NAMALWA (cell line): Measurements from ENCODE around the gene LAMTOR2.

Experiments used
- DNase-seq: peaks from one replicate; pipeline ENCODE4 v3.0.0-alpha.2; 2015; ENCODE audit warnings: low spot score

The LAMTOR2 gene

DNA sequence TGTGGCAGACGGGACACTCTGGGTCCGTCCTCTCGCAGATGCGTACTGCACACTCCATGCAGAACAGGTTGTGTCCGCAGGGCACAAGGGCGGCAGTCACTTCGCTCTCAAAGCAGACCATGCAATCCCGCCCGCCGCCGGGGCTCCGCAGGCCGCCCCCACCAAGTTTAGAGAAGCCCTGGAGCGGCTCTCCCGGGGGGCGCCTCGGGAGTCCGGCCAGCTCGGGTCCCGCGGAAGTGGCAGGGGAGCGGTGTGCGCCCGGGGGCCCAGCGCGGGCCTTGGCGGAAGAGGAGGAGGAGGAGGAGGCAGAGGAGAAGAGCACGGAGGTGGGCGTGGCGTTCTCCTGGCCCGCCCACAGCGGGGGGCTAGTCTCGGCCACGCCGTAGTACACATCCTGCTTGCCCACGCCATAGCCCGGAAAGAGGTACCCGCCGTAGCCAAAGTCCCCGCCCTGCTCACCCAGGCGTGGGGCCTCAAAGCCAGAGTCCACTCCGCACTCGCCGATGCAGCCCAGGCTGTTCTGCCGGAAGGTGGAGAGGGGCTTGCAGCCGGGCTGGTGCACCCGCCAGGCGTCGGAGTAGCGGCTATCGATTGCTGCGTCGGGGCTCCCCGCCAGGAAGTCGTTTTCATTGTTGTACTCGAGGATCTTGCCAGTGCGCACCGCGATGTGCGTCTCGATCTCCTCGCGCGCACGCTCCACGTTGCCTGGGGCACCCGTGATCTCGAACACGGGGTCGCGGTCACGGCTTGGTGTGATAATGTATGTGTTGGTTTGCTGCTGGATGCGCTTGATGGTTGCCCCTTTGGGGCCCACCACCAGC lies 22.2 kb downstream of the LAMTOR2 start:
- peak; percentile 79 for DNase-seq

DNA sequence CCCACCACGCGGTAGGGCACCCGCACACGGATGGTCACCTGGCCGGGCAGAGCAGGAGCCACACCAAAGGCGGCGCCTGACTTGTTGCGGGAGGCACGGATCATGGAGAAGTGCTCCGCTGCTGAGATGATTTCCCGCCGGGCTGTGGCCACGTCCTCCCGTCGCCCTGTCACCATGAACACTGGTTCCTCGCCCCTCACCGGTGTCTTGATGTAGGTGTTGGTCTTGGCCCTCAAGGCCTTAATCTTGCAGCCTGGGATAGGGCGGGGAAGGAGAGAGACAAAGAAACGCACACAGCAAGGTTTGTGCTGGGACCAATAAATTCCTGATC lies 22.8 kb downstream of the LAMTOR2 start:
- DNase-seq, result no peak

DNA sequence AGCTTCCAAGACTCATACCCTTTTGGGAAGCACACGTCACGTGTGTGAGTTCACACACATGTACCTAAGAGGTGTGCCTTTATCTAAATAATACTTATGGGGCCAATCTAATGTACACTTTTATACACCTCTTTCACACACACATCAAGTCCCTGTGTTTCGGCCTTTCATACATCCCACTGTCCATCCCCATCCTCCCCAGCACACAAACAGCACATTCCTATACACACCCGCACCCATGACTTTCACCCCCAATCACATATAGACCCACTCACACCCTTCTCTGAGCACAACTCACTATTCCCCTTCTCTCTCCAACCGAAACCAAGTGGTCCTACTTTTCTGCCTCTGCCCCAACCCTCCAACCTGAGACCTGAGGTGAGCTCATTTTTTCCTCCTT lies 24.1 kb downstream of the LAMTOR2 start:
- no peak for DNase-seq

DNA sequence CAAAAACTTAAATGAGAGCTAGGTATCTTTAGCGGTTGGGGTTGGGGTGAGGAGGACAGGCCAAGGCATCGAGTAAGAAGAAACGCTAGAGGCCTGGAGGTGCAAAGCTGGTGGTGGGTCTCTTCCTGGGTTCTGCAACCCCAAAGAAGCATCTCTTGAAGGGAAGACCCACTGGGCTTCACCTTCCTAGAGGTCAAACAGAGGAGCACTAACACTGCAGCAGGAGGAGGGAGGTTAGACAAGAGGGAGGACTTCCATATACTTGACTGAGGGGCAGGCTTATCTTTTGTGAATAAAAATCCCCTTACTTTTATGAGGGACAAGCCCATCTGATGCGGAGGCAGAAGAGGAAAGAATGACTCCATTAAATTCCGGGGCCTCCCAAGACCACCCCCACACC lies 25.2 kb downstream of the LAMTOR2 start:
- DNase-seq, result no peak

DNA sequence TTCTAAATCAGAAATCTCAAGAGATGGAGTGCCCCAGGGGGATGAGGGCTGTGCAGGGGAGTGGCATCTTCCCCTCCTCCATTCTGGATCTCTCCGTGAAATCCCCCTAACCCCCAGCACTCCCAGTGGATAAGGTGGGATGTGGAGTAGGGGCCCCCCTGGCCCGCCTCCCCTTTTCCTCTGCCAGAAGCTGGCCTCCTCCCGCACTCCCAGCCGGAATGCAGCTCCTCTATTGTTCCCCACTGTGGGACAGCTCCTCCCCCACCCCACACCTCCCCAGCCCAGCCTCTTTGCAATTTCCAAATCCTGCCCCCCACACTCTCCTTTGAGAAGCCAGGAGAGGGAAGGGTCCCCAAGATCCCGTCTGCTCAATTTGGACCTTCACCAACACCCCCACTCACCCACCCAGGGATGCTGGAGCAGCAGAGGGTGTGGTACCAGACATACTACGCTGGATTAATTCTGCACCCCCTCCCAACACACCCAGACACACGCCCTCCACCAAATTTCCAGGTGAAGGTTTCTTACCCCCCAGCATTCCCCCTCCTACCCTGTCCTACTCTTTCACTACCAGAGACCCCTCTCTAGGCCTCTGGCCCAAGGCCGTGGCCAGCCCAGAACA lies 25.8 kb downstream of the LAMTOR2 start:
- DNase-seq, result no peak

DNA sequence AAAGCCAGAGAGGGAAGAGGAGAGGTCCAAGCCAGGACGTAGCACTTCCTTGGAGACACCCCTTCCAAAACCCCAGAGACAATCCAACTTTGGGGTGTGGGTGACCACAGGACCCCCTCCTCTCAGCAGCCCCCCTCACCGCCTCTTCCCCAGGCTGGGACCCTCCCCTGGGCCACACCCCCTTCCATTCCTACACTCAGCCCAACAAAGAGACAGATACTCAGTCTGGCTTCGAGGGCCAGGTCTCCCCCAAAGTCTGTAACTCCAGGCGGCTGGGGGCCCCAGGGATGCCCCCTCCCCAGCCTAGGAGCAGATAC lies 26.2 kb downstream of the LAMTOR2 start:
- DNase-seq, result no peak

DNA sequence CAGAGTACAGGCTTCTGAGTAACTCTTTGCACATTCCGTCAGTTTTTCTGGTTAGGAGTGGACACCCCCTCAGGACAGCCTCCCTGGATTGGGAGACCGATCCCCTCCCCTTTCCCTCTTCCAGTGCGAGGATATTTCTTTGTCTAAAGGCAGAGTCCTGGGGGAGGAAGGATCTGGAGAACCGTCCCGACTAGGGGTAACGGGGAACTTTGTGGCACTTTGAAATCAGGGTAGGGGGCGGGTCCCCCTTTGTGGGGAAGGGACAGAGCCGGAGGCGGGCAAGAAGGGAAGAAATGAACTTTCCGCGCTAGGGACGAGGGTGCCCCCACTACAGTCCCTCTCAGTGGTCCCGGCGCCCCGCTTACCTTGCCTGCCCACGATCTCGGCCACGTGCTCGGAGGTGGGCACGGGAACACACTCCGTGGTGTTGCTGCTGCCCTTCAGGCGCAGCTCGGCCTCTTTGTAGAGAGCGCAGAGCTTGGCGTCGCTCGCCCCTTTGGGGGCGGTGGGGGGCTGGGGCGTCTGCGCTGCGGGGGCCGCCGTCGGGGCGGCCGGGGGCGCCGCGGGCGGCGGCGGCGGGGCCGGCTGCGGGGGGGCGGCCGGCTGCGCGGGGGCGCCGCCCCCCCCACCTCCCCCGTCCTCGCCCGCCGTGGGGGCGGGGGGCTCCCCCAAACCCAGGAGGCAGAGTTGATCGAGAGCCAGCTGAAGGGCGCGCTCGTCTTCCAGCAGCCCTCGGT lies 26.8 kb downstream of the LAMTOR2 start:
- no peak for DNase-seq

DNA sequence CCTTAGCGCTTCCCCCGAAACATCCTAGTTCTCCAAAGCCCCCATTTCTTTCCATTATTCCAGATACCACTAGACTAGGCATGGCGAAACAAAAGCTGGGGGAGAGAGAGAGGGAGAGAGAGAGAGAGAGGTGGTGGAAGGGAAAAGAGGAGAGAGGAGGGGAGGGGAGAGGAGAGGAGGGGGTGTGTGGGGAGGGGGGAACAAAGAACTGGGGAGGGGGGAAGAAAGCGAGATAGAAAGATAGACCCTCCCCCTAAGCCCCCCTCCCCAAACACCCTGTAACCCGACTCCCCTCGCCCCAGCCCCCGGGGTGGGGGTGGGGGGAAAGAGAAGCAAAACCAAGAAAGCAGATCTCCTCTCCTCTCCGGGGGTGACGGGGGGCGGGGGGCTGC lies 27.3 kb downstream of the LAMTOR2 start:
- DNase-seq, result no peak

DNA sequence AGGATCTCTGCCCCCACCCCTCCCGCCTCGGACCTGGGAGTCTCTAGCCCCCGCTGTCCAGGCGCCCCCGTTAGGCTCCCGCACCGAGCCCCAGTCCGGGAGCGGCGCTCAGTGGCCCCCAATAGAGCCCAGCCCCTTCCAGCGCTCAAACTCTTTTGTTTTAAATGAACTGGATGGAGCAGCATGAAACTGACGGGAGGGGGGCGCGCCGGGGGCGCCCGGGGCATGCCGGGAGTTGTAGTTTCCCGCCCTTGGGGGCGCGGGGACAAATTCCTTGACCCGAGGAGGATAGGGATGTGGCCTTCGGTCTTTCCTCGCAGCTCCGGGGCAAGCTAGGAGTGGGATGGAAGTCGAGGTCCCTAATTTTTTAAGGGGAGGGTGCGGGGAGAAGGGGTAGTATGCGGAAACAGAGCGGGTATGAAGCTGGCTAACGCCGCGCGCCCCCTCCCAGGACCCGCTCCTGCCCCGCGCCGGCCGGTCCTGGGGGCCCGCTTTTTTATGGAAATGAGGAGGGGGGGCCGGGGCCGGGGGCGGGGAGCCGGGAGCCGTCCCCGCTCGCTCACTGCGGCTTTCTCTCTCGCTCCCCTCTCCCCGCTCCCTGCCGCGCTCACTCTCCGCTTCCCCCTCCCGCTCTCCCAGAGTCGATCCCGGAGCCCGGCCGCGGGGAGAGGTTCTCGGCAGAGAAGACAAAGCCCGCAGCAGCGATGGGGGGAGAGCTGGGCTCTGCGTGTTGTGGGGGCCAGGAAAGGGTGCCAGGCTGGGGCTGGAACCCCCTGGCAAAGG lies 27.9 kb downstream of the LAMTOR2 start, which contains the start of gene MEX3A:
MEX3A (minus strand) TSS at position 157 of the 783 bp plus-strand sequence. CDS start 467 bp downstream, outside the sequence.
- peak; percentile 80 for DNase-seq

DNA sequence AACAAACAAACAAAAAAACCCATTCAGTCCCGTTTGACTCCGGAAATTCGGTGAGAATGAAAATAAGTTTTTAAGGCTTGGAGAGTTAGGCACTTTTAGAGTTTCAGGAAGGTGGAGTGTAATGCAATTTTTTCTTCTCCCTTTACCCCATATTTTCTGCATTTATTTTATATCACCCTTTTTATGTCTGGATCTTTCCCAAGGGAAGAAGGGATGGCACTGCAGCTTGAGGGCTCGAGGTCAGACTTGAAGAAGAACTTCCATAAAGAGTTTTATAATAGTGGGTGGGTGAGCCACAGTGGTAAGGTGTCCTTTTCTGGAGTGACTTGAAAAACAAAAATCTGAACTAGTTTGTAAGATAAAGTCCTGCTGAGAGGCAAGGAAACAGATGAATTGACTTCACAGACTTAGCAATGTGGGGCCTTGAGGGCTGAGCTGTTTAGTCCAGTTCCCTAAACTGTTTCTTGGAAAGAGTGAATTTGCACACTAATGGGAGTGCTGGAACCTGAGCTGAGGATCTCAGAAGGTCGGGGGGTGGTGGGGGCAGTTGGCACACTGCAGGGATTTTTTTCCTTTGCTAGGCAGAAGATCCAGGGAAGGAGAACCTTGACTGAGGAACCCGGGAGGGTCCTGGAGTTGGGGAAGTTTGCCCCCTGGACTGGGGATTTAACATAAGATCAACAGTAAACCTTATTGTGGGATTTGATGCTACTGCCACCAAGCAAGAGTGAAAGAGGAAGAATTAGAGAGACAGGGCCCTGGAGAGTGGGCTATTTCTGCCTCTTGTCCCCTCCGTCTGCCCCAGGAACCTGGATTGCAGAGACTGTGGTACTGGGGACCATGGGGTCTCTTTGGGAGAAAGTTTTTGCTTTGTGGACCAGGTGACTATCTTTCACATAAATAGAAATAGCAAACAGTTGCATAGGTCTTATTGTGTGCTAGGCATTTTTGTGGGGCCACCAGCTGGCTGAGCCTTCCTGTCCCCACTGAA lies 29.5 kb downstream of the LAMTOR2 start:
- DNase-seq, result no peak

DNA sequence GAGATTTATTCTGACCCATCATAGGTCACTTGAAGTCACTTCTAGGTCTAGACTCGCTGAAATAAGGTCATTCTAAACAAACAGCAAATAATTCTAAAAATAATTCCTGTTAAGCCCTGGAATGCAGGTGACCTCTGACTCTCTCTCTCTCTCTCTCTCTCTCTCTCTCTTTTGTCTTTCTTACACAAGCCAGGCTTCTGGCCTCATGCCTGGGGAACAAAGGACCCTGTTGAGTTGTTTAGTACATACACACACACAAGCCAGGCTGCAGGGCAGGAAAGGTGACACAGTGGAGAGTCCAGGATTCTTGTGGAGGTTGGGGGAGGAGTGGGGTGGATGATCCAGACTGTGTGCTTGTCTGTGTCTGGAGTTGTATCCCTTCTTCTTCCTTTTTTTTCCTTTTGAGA lies 31.7 kb downstream of the LAMTOR2 start:
- DNase-seq, result no peak

DNA sequence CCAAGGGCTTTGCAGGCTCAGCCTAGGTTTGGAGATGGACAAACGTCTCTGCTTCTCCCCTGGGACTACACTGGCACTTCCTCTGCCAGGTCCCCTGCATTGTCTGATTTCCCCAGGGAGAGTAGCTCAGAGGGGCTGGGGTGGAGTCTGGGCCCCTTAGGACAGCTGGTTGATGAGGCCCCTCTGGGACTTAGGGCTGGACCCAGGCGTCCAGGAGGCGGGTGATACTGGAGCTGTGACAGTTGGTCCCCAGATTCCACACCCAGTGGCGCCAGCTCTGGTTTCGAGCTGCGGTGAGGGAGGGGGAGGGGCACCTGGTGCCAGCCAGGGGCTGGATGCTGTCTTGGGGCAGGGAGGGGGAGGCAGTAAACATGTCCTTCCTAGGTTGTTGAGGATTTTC lies 35.1 kb downstream of the LAMTOR2 start:
- no peak for DNase-seq

DNA sequence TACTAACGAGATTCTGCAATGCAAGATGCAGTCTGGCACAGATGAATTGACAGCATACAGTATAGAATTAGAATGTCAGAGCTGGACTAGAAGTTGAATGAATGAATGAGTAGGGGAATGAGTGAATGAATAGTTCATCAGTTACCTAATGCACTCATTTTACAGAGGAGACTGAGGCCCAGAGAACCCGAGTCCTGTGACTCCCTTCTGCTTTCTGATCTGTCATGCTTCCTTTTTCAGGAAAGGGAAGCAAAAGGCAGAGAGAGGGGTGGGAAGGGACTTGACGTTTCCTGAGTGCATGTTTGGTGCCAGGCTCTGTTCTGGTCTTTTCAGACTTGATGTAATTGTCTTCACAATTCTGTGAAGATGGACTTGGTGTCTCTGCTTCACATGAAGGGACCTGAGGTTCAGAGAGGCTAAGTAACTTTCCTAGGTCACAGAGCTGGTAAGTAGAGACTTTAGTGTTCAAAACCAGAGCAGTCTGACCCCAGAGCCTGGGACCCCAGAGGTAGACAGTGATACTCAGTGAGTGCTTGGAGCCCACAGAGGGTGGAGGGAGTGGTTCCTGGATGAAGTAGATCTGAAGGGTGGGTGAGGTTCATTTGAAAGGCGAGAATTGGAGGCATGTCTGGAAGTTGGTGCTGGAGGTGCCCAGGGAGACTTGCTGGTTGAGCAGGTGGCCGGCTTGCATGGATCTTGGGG lies 35.7 kb downstream of the LAMTOR2 start:
- no peak for DNase-seq

DNA sequence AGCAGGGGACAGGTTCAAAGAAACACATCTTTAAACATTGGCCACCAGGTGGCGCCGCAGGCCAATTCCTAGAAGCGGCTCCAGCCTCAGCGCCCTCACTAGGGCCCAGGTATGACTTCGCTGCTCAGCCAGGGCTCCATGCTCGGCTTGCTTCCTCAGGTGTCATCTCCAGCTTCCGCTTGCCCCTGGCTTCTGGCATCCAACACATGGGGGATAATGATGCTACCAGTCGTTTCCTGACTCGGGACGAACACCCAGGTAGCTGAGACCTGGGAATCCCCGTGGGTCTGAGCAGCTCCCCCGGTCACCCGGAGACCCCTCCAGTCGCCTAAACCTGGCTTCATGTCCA lies 36.2 kb downstream of the LAMTOR2 start:
- peak; percentile 93 for DNase-seq

DNA sequence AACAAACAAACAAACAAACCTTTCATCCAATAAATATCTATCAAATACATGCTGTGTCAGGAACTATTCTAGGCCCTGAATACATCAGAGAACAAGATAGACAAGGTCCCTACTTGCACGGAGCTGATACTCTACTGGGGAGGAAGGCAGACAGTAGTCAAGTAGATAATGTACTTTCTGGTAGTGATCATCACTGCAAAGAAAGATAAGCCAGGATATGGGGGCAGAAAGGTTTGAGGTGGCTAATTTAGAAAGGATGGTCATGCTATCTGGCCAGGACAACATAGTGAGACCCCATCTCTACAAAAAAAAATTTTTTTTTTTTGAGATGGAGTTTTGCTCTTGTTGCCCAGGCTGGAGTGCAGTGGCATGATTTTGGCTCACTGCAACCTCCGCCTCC lies 37.0 kb downstream of the LAMTOR2 start:
- no peak for DNase-seq

DNA sequence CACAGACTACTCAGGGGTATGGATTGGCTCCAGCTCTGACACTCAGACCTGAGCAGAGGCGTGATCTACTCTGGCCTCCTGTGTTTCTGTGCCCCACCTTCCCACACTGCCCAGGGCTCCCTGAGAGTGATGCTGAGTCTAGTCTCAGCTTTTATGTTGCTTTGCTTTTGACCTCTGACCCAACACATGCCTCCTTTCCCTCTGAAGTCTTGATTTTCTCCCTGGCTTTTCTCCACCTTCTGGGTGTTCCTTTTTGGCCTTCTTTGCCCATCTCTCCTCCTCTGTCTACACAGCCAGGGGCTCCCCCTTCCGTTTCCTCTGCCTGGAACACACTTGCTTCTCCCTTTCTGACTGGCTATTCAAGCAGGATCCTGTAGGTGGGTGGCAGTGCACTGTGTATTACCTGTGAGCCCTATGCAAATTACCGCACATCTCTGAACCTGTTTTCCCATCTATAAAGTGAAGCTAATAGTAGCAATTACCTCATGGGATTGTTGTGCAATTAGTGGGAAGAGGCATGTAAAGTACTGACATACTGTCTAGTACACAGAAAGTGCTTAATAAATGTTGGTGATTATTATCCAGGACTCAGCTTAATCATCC lies 41.4 kb downstream of the LAMTOR2 start:
- no peak for DNase-seq

DNA sequence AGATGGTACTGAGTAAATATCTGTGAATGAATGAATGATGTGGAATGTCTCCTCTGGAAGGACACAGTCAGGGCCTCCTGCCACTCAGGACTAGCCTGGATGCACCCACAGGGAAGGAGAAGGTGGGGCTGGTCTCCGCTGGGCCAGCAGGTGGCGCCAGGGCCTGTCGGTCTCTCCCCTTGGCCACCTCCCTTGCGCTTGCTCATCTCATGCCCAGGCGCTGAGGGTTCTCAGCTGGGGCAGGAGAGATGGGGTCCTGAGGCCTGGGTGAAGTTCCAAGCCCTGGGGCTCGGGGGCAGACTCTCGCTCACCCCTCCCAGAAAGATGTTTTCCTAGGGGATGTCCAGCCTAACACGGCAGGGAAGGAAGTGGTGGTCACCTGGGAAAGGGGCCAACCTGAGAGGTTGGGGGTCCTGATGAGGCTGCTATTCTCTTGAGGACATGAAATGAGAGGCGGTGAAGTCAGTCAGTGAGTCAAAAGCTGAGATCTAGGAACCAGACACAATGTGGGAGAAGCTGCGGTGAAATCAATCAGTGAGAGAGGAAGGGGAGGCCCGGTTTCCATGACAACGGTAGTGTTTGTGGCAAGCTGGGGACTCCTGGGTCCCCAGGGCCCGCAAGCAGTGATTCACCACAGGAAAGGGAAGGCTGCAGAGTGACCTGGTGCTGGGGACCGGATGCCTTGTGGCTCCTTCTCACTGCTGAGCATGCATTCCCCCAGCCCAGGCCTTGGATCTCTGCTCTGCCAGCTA lies 42.2 kb downstream of the LAMTOR2 start:
- DNase-seq, result peak; percentile 95

DNA sequence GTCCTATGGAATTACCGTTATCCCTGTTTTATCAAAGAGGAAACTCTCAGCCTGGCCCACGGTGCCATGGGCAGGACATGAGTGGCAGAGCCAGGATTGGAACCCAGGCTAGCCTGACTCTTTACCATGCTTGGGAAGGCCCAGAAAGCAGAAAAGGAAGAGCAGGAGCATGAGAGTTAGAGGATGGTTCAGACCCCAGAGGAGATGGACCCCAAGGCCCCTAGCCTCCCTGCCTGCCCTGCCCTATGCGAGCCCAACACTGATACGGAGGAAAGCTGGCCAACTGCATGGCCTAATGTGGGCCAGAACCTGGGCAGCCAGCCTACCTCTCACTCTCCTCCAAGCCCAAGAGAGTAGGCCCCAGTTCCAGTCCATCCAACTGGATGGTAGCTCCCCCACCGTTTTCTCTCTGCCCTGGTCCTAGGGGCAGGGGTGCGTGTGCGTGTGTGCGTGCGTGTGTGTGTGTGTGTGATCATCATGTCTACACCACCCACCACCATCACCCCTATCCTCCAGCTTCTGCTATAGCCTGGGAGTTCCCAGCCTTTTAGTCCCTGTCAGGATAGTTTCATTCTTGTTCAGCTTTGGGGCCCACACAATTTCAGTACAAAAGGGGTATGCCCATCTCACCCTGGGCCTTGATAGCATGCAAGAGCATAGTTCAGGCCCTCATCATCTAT lies 43.1 kb downstream of the LAMTOR2 start:
- DNase-seq, result no peak

DNA sequence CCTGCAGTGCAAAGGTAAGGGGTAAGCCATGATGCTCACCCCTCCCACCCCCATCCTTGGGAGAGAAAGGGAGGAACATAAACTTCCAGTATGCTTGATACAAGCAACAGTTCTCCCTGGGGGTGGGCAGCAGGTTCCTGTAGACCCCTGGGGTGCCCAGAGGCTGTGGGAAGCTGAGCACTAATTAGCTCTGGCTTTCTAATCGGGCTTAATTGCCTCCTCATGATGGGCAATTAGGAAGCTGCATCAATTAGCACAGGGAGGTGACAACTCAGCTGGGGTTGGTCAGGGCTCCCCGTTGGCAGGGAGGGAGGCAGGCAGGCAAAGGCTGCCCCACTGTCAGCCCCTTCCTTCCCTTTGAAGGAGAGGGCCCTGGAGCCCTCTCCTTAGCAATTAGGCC lies 44.2 kb downstream of the LAMTOR2 start:
- no peak for DNase-seq
